H9 (cell line): ENCODE measurements around the gene VEGFA. TPM values are rescaled to one million over a fixed set of nuclear protein-coding genes. Genes with fewer than 3 reads are reported as not detected.

Experiments used
- DNase-seq: peaks from one replicate; pipeline ENCODE4 v3.0.0-alpha.2; 2017
- H2AFZ ChIP-seq: one replicate; pipeline ENCODE4 v1.6.1; 2013; ENCODE audit warnings: mild to moderate bottlenecking, low read length, control low read depth, moderate library complexity
- H2AK5ac ChIP-seq: 2 replicates; pipeline ENCODE4 v1.6.1; 2013; ENCODE audit warnings: low read length, control low read depth, mixed read lengths; ENCODE audit not compliant: insufficient read length
- H2BK120ac ChIP-seq: one replicate; pipeline ENCODE4 v1.6.1; 2013; ENCODE audit warnings: low read depth, mild to moderate bottlenecking, low read length, control low read depth, inconsistent platforms; ENCODE audit not compliant: poor library complexity, severe bottlenecking
- H2BK12ac ChIP-seq: 2 replicates; pipeline ENCODE4 v1.6.1; 2013; ENCODE audit warnings: low read length, control low read depth, mixed read lengths, low read depth; ENCODE audit not compliant: insufficient read length
- H2BK15ac ChIP-seq: 2 replicates; pipeline ENCODE4 v1.6.1; 2013; ENCODE audit warnings: low read depth, low read length, control low read depth
- H2BK20ac ChIP-seq: one replicate; pipeline ENCODE4 v1.6.1; 2013; ENCODE audit warnings: low read depth, mild to moderate bottlenecking, low read length, control low read depth, inconsistent platforms; ENCODE audit not compliant: poor library complexity, severe bottlenecking
- H2BK5ac ChIP-seq: 2 replicates; pipeline ENCODE4 v1.6.1; 2013; ENCODE audit warnings: low read length, control low read depth, mixed read lengths; ENCODE audit not compliant: insufficient read length
- H3K14ac ChIP-seq: 2 replicates; pipeline ENCODE4 v1.6.1; 2013; ENCODE audit warnings: low read length, control low read depth; ENCODE audit not compliant: insufficient read depth
- H3K18ac ChIP-seq: 2 replicates; pipeline ENCODE4 v1.6.1; 2013; ENCODE audit warnings: low read depth, mild to moderate bottlenecking, mixed read lengths, low read length, control low read depth; ENCODE audit not compliant: insufficient read length
- H3K23ac ChIP-seq: 2 replicates; pipeline ENCODE4 v1.6.1; 2013; ENCODE audit warnings: low read length, control low read depth, mixed read lengths, low read depth; ENCODE audit not compliant: insufficient read length
- H3K23me2 ChIP-seq: 2 replicates; pipeline ENCODE4 v1.6.1; 2013; ENCODE audit warnings: low read depth, mild to moderate bottlenecking, mixed read lengths, low read length, control low read depth; ENCODE audit not compliant: insufficient read length, poor library complexity, severe bottlenecking
- H3K27ac ChIP-seq: 2 replicates; pipeline ENCODE4 v1.5.1; 2013; ENCODE audit warnings: low read length, control low read depth, mixed read lengths, low read depth; ENCODE audit not compliant: insufficient read length
- H3K27me3 ChIP-seq: 2 replicates; pipeline ENCODE4 v1.6.1; 2013; ENCODE audit warnings: low read length, control low read depth, inconsistent platforms; ENCODE audit not compliant: insufficient read depth
- H3K4ac ChIP-seq: 2 replicates; pipeline ENCODE4 v1.6.1; 2013; ENCODE audit warnings: low read depth, mild to moderate bottlenecking, control low read depth, inconsistent platforms, low read length, moderate library complexity
- H3K4me1 ChIP-seq: 2 replicates; pipeline ENCODE4 v1.6.1; 2013; ENCODE audit warnings: low read length, control low read depth, inconsistent platforms; ENCODE audit not compliant: insufficient read depth
- H3K4me2 ChIP-seq: 2 replicates; pipeline ENCODE4 v1.6.1; 2013; ENCODE audit warnings: low read length, control low read depth, mixed read lengths; ENCODE audit not compliant: insufficient read length, insufficient read depth
- H3K56ac ChIP-seq: 2 replicates; pipeline ENCODE4 v1.6.1; 2013; ENCODE audit warnings: low read depth, mild to moderate bottlenecking, mixed read lengths, low read length, control low read depth; ENCODE audit not compliant: insufficient read length
- H3K79me1 ChIP-seq: 2 replicates; pipeline ENCODE4 v1.6.1; 2013; ENCODE audit warnings: low read depth, mild to moderate bottlenecking, moderate library complexity, low read length, control low read depth, inconsistent platforms; ENCODE audit not compliant: insufficient read depth, poor library complexity, severe bottlenecking
- H3K79me2 ChIP-seq: 2 replicates; pipeline ENCODE4 v1.6.1; 2013; ENCODE audit warnings: low read length, control low read depth, inconsistent platforms; ENCODE audit not compliant: insufficient read depth
- H3K9ac ChIP-seq: 2 replicates; pipeline ENCODE4 v1.6.1; 2013; ENCODE audit warnings: low read length, control low read depth, mixed read lengths; ENCODE audit not compliant: insufficient read length; ENCODE audit errors: extremely low read depth
- H3K9me3 ChIP-seq: one replicate; pipeline ENCODE4 v1.6.1; 2013; ENCODE audit warnings: low read depth, low read length, inconsistent platforms; ENCODE audit not compliant: control insufficient read depth
- H3T11ph ChIP-seq: one replicate; pipeline ENCODE4 v1.6.1; 2013; ENCODE audit warnings: mild to moderate bottlenecking, low read length, control low read depth, inconsistent platforms
- H4K20me1 ChIP-seq: one replicate; pipeline ENCODE4 v1.6.1; 2013; ENCODE audit not compliant: control insufficient read depth, insufficient read length, insufficient read depth
- H4K5ac ChIP-seq: 2 replicates; pipeline ENCODE4 v1.6.1; 2013; ENCODE audit warnings: low read depth, mild to moderate bottlenecking, mixed read lengths, low read length, control low read depth; ENCODE audit not compliant: insufficient read length
- H4K8ac ChIP-seq: replicated peaks from 2 replicates; pipeline ENCODE4 v1.6.1; 2013; ENCODE audit warnings: low read length, control low read depth, mixed read lengths, low read depth; ENCODE audit not compliant: insufficient read length
- H4K91ac ChIP-seq: 2 replicates; pipeline ENCODE4 v1.6.1; 2013; ENCODE audit warnings: low read depth, mild to moderate bottlenecking, moderate library complexity, mixed read lengths, low read length, control low read depth; ENCODE audit not compliant: insufficient read length
- H3K27ac Mint-ChIP-seq, 3 experiments: 2 replicates in 2 of 3; 3 replicates in 1 of 3; pipeline ENCODE4 v1.8.0; 2020 to 2021; ENCODE audit warnings: mixed read lengths in 3 of 3, mild to moderate bottlenecking in 1 of 3, moderate library complexity in 1 of 3
- H3K27me3 Mint-ChIP-seq: 2 replicates; pipeline ENCODE4 v1.8.0; 2021; ENCODE audit warnings: low read depth, mild to moderate bottlenecking, moderate library complexity, mixed read lengths
- H3K36me3 Mint-ChIP-seq, 3 experiments: 2 replicates in 2 of 3; 3 replicates in 1 of 3; pipeline ENCODE4 v1.8.0; 2020 to 2021; ENCODE audit warnings: low read depth in 3 of 3, mixed read lengths in 3 of 3; ENCODE audit not compliant: insufficient read depth in 1 of 3
- H3K4me1 Mint-ChIP-seq, 2 experiments: 2 replicates each; pipeline ENCODE4 v1.8.0; 2020; ENCODE audit warnings: mixed read lengths in 2 of 2
- H3K4me3 Mint-ChIP-seq, 2 experiments: 2 replicates in 1 of 2; 3 replicates in 1 of 2; pipeline ENCODE4 v1.8.0; 2020 to 2021; ENCODE audit warnings: mild to moderate bottlenecking in 2 of 2, mixed read lengths in 2 of 2, moderate library complexity in 1 of 2
- H3K9me3 Mint-ChIP-seq, 2 experiments: 2 replicates in 1 of 2; 3 replicates in 1 of 2; pipeline ENCODE4 v1.8.0; 2020; ENCODE audit warnings: mild to moderate bottlenecking in 2 of 2, mixed read lengths in 2 of 2, moderate library complexity in 1 of 2
- WGBS: extraction: QIAGEN DNeasy Blood & Tissue Kit; methylation state at CpG from one replicate; pipeline ENCODE4 v1.1.7; 2013; ENCODE audit warnings: missing lambda C conversion rate, low lambda C conversion rate, mixed read lengths; ENCODE audit not compliant: insufficient read length; ENCODE audit errors: extremely low coverage; 5-methylcytosine and 5-hydroxymethylcytosine counted together
- total RNA-seq: library from RNA; stranded (reverse); gene quantifications from 2 replicates; pipeline ENCODE4 v1.2.1, GENCODE V29; 2021
- TF ChIP-seq, protein P1 (sequence below): fragments of 200-600 bp; sonication (generic); conservative IDR thresholded peaks from 3 replicates; pipeline ENCODE4 v1.8.0; 2021; ENCODE audit warnings: antibody characterized with exemption, mild to moderate bottlenecking

Gene VEGFA
- total RNA-seq, 1 experiment from 2014 or later, result 47.9 TPM

- H3K36me3 Mint-ChIP-seq, result peaks cover 47 to 94% (median 92%) of the 10 kb centered on the region in 3 experiments
- no CpG with 5 or more reads among the region's 24 CpGs for WGBS
- no peaks in the 10 kb centered on the region for H4K20me1 ChIP-seq
These were observed 11.2 kb downstream of the VEGFA start for GRCh38 chr6:43780941-43781928.

More at GRCh38 chr6:43780941-43781928, 11.2 kb downstream of the VEGFA start:
- H3K18ac ChIP-seq, result no peak overlapping the region
- H4K5ac ChIP-seq, result no peak overlapping the region
- no peaks in the 10 kb centered on the region for H3K9me3 ChIP-seq
- no peak overlapping the region for H2AK5ac ChIP-seq
- Mint-ChIP-seq H3K27me3 (no peaks in the 10 kb centered on the region), H3K4me3 (no peak overlapping the region), H3K4me1 (no peaks in the 10 kb centered on the region), H3K9me3 (no peaks in the 10 kb centered on the region), H3K27ac (peak overlapping the region; percentile 33 to 88 (median 49); a peak in 4 of 7 replicates)
- no peak overlapping the region for H2BK15ac ChIP-seq
- no peaks in the 10 kb centered on the region for H3K27me3 ChIP-seq
- no peak overlapping the region for H3K56ac ChIP-seq
- no peak overlapping the region for H4K8ac ChIP-seq
- H3K27ac ChIP-seq, result no peak overlapping the region
- no peak overlapping the region for H4K91ac ChIP-seq
- no peak for DNase-seq
- peaks cover 4% of the 10 kb centered on the region for H3K79me1 ChIP-seq
- H3T11ph ChIP-seq, result no peak overlapping the region
- H3K4me2 ChIP-seq, result no peak overlapping the region
- H3K14ac ChIP-seq, result no peak overlapping the region; the same call in 1 of the 2 replicates
- no peak overlapping the region for H3K4ac ChIP-seq
- H3K23me2 ChIP-seq, result no peaks in the 10 kb centered on the region
- H2BK20ac ChIP-seq, result no peak overlapping the region
- no peak overlapping the region for H3K23ac ChIP-seq
- H2BK120ac ChIP-seq, result no peak overlapping the region
- no peak overlapping the region for H2BK5ac ChIP-seq
- TF ChIP-seq, protein P1, sequence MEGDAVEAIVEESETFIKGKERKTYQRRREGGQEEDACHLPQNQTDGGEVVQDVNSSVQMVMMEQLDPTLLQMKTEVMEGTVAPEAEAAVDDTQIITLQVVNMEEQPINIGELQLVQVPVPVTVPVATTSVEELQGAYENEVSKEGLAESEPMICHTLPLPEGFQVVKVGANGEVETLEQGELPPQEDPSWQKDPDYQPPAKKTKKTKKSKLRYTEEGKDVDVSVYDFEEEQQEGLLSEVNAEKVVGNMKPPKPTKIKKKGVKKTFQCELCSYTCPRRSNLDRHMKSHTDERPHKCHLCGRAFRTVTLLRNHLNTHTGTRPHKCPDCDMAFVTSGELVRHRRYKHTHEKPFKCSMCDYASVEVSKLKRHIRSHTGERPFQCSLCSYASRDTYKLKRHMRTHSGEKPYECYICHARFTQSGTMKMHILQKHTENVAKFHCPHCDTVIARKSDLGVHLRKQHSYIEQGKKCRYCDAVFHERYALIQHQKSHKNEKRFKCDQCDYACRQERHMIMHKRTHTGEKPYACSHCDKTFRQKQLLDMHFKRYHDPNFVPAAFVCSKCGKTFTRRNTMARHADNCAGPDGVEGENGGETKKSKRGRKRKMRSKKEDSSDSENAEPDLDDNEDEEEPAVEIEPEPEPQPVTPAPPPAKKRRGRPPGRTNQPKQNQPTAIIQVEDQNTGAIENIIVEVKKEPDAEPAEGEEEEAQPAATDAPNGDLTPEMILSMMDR, result no peak
- no peak overlapping the region for H3K9ac ChIP-seq
- H2BK12ac ChIP-seq, result no peak overlapping the region
- H2AFZ ChIP-seq, result no peak overlapping the region
- no peaks in the 10 kb centered on the region for H3K79me2 ChIP-seq
- H3K4me1 ChIP-seq, result no peaks in the 10 kb centered on the region
